ENCODE measurements around the gene URI1.

- TF ChIP-seq CTCF (IDR thresholded peaks at IDR 0.05) (no peak), POLR2A (IDR thresholded peaks at IDR 0.05) (peak; percentile 10 to 46)
Measured at GRCh38 chr19:29941828-29942403, at the start of gene URI1.
